PC-9 (cell line): ENCODE data around the gene MYH2.
"Not testable (repeated sequence)": the region's sequence is repeated elsewhere in the genome, so short reads cannot be mapped to it uniquely, and the experiment has no call there.

Experiments used
- EZH2 ChIP-seq: fragments of 200-600 bp; sonication (generic); IDR thresholded peaks from 2 replicates; pipeline ENCODE4 v1.8.0; 2017; ENCODE audit warnings: antibody characterized with exemption, low read depth
- TF ChIP-seq, protein P1 (sequence below): fragments of 200-600 bp; sonication (generic); conservative IDR thresholded peaks from 2 replicates; pipeline ENCODE4 v1.6.1; 2017; ENCODE audit warnings: mixed run types, antibody characterized with exemption, mild to moderate bottlenecking, moderate library complexity

DNA sequence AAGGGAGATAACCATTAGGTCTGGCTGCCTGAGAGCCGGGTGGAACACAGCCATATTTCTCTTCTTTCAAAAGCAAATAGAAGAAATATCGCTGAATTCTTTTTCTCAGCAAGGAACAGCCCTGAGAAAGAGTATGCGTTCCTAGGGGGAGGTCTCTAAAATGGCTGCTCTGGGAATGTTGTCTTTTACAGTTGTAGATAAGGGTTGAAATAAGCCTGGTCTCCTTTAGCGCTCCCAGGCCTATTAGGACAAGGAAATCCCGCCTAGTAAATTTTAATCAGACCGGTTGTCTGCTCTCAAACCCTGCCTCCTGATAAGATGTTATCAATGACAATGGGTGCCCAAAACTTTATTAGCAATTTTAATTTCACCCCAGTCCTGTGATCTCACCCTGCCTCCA is 8.3 kb downstream of the MYH2 start:
- TF ChIP-seq, protein P1, sequence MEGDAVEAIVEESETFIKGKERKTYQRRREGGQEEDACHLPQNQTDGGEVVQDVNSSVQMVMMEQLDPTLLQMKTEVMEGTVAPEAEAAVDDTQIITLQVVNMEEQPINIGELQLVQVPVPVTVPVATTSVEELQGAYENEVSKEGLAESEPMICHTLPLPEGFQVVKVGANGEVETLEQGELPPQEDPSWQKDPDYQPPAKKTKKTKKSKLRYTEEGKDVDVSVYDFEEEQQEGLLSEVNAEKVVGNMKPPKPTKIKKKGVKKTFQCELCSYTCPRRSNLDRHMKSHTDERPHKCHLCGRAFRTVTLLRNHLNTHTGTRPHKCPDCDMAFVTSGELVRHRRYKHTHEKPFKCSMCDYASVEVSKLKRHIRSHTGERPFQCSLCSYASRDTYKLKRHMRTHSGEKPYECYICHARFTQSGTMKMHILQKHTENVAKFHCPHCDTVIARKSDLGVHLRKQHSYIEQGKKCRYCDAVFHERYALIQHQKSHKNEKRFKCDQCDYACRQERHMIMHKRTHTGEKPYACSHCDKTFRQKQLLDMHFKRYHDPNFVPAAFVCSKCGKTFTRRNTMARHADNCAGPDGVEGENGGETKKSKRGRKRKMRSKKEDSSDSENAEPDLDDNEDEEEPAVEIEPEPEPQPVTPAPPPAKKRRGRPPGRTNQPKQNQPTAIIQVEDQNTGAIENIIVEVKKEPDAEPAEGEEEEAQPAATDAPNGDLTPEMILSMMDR, result not testable (repeated sequence)
- TF ChIP-seq EZH2, result not testable (repeated sequence)
